ENCODE results near the gene TUBGCP6.

The TUBGCP6 gene

DNA sequence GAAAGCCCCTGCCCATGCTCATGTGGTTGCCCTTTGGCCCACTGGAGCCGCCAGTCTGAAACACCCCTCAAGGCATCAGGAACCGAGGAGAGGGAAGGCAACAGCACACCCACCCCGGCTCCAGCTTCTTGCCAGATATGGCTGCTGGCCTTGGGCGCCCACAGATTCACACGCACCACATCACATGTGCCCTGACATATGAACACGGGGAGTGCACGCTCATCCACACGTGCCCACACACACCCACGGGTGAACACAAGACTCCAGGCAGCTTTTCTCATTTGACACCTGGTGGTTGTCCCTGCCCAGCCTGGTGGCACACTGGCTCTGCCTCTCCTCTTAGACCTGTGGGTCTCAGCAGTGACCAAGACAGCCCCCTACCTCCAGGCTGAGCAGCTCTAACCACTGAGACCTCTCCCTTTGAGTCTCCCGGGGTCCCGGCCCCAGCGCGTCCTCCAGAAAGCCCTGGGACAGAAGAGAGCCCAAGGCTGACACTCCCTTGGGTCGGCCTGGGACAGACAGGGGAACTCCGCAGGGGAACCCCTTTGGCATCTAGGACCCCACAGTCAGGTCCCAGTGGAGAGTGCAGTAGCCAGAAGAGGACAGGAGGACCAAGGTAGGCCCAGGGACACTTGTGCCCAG lies 19.4 kb upstream of the TUBGCP6 start:
- no peak for DNase-seq

DNA sequence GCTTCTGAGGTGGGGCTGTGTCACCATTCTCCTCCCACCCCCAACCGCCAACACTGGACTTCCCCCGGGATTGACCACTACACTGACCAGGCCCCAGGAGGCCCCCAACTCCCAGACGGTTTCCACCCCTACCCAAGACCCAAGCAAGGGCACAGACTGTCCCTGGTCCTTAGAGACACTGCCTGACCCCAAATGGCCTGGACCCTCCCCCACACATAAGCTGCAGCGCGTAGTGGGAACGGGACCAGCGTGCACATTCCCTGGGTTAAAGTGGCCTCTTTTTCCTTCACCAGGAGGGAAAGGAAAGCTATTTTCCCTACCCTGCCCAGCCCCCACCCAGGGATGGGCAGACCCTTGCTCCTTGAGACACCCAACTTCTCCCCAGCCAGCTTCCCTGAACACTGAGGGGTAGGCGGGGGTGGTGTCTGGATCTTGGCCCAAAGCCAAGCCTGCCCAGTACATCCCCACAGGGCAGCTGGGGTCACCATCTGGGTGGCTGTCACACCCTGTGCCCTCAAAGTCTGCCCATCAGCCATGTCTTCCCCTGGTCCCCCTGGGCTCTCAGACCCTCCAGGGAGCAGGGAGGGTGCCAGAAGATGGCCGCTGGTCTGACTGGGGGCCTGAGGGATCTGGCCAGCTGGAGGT lies 18.3 kb upstream of the TUBGCP6 start:
- DNase-seq, result no peak

DNA sequence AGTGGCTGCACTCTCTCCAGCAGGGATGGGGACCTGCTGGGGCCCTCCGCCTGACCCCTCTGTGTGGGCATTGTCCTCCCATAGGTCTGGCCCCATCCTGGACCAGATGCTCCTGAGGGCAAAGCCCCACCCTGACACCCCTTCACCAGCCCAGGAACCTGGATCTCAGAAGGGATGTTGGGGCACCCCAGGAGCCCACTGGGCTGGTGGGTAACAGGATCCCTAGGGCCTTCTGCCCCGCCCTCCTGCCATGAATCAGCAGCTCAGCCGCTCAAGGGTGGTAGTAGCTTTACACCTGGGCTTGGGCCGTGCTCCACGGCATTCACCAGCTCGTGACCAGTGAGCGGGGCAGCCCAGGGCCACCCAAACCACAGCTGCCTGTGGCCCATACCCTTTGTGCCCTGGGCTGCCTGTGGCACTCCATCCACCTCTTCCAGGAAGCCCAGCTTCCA lies 17.7 kb upstream of the TUBGCP6 start:
- no peak for DNase-seq

DNA sequence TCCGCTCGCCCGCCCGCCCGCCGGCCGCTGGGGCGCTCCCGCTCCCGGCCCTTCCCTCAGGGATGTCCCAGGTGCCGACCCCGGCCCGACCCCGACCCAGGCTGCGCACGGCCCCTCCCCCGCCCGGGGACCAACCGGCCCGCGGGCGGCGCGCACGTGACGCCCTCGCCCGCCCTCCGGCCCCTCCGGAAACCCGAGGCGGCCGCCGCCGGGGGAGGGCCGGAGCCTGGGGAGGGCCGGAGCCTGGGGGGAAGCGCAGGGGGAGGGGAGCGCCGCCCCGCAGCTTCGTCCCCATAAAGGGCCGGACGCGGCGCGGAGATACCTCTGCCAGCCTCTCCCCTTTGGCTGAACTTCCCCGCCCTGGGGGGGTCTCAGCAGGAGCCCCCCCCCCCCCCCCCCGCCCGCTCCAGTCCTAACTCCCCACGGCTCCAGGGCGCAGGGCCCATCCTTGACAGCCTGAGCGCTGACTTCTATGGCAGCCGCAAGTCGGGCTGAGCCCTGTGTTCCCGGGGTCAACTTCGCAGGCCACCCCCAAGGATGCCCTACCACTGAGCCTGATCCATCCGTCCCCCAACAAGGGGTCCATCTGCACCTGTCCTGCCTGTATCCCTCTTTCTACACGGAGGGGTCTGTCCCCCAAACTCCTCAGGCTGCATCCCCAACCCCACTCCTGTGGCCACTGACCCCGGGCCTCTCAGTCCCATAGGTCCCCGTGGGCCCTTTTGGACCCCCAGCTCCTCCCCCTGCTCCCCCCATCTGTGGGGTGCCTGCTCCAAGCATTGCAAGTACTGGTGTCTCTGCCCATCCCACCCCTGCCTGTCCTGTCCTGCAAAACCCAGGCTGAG lies 17.0 kb upstream of the TUBGCP6 start, which contains the start of gene MAPK12:
Gene MAPK12 (minus strand): TSS at position 69 of the 845 bp plus-strand sequence. CDS start 174 bp downstream, outside the sequence.
- peak; percentile 57 for DNase-seq

GRCh38 chr22:50260801-50261614 lies 16.2 kb upstream of the TUBGCP6 start:
- DNase-seq, result peak; percentile 64

- peak; percentile 33 for DNase-seq
Observed at GRCh38 chr22:50260434-50260800, 15.6 kb upstream of the TUBGCP6 start.

- DNase-seq, result no peak
Observed at GRCh38 chr22:50259302-50259701, 14.5 kb upstream of the TUBGCP6 start.

- no peak for DNase-seq
Observed at GRCh38 chr22:50258361-50259292, 13.8 kb upstream of the TUBGCP6 start.

DNA sequence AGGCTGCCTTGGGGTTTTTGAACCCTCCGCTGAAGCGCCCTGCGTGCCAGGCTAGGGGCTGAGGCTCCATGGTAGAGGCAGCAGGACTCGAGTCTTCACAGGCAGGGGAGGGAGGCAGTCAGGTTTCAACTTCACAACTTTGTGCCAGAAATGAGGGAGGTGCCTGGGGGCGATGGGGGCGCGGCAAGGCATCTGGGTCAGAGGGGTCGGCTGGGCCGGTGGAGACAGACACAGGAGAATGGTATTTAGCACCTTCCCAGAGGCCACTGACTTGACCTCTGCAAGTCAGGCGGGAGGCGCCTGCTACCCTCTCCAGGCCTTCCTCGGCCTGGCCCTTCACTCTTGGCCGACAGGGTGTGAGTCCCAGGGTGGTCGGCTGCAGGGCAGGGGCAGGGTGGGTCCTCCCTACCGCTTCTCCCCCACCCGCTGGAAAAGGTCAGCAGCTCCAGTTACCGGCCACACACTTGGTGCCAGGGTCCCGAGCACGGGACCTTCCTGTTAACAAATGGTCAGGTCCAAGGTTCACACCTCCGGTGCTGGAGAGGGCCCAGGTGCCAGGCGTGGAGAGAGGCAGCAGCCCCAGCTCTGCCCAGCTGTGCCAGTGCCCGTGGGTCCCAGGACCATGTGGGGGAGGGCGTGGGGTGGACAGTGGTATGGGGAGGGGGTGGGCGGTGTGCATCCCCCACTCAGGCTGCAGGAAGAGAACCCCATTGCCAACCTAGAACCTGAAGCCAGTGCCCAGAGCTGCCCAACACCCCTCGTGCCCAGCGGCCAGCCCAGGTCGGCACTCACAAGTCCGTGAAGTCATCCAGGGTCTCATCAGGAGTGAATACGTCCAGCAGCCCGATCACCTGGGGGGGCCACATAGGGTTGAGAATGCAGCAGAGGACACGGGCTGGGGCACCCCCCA lies 12.9 kb upstream of the TUBGCP6 start:
- no peak for DNase-seq

- no peak for DNase-seq
Observed at GRCh38 chr22:50257041-50257440, 12.2 kb upstream of the TUBGCP6 start.

- no peak for DNase-seq
Observed at GRCh38 chr22:50256258-50256862, 11.5 kb upstream of the TUBGCP6 start.

DNA sequence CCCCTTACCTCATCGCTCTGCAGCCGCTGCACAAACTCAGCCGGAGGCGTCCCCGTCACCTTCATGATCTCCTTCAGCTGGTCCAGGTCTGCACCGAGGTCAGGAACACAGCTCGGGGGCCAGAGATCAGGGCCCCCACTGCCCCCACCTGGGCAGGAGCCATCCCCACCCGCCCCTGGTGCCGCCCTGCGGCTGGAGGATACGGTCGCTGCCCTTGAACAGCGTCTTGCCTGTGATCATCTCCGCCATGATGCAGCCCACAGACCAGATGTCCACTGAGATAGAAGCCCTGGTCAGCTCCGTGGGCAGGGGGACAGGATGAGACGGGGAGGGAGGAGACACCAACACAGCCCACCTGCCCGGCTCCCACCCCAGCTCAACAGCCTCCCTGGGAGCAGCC lies 10.8 kb upstream of the TUBGCP6 start:
- no peak for DNase-seq

DNA sequence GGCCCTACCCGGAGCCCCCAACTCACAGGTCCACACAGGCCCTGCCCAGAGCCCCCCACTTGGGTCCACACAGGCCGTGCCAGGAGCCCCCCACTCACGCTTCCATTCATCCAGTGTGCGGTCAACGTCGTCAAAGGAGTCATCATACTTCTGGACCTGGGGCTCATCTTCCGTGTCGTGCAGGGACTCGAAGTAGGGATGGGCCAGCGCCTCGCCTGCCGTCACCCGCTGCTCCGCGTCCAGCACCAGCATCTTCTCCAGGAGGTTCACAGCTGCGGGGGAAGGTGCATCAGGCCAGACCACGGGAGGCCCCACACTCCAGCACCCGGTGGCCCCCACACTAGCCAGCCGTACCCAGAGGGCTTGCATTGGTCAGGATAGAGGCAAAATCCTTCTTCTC lies 10.3 kb upstream of the TUBGCP6 start:
- DNase-seq, result no peak

DNA sequence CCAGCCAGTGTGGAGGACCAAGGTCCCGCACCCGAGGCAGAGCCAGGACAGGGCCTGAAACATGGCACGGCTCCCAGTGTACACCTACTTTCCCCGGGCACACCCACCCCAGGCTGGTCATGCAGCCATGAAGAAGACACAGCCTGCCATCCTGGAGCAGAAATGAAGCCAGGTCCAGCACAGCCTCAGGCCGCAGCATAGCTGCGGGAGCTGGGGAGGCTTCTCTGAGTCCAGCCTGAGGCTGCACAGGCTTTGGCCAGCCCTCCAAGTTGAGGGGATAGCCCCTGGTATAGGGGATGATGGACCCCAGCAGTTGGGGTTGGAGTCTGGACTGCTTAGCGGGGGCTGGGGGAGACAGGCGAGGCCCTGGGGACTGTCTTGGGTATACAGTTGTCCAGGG lies 9.1 kb upstream of the TUBGCP6 start:
- DNase-seq, result no peak

DNA sequence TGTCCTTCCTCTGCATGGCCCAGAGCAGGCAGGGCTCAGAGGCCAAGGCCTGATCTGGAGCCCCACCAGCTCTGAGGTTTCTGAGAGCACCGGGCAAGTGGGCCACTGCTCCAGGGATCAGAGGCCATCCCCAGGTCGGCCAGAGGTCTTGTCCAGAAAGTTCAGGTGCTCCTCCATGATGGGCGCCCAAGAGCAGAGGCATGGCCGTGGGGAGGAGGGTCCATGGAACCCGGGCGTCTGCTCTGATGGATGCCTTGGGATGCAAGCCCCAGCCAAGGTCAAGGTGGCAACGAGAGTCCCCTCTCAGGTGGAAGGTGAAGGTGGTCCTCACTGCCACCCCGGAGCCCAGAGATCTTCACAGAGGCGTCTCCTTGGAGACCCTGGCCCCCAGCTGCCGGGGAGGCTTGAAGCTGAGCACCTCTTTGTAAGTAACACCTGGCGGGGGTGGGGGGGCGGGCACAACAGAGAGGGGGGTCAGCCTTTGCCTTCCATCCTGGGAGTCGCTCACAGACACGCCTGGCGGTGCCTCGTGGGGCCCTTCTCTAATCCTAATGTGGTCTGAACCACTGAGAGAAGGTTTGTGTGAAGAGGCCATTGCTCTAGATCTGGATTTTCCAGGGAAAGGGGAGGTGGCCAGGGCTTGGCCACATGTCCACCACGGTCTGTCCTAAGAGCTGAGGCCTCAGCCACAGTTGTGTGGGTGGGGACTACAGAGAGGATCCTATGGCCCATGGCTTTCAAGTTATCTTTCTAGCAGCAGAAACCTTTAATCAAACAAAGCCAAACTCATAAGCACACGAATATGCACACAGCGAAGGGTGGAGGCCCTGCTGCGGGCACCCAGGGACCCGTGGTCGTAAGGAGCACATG lies 8.5 kb upstream of the TUBGCP6 start:
- DNase-seq, result no peak

DNA sequence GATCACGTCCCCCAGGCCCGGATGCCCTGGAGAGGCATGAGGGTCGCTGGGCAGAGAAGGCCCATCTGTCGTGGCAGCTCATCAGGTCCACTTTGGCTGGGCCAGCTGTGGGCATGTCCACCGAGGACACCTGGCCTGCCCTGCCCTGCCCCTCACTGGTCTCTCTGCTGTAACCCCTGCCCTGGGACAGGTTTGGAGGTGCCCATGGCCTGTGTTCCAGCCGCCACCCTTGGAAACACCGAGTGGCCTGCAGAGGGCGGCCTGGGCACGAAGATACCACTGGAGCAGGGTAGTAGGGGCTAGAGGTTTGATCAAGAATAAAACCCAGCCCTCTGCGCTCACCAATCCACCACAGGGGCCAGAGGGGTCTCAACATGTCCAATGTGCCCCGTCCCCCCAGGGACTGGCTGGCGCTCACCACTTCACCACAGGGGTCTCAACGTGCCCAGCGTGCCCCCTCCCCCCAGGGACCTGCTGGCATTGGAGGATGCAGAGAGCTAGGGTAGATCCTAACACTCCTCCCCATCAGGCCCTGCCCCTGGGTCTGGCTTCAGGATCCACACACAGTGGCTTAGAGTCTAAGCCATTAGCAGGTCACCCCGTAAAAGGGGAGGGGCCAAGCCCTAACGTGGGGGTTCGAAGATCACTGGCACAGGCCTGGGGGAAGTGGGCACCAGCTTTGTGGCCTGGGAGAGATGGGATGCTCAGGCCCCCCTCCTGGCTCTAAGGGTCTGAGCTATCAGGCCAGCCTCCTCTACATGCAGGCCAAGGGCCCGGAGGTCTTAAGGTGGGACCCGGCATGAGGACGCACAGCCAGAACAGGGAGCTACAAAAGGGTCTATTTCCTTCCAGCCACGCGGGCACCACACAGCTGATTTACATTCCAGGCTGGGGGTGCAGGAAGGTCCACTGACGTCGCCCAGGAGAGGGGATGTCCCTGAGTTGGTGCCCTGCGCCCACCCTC lies 7.5 kb upstream of the TUBGCP6 start:
- DNase-seq, result peak; percentile 68

DNA sequence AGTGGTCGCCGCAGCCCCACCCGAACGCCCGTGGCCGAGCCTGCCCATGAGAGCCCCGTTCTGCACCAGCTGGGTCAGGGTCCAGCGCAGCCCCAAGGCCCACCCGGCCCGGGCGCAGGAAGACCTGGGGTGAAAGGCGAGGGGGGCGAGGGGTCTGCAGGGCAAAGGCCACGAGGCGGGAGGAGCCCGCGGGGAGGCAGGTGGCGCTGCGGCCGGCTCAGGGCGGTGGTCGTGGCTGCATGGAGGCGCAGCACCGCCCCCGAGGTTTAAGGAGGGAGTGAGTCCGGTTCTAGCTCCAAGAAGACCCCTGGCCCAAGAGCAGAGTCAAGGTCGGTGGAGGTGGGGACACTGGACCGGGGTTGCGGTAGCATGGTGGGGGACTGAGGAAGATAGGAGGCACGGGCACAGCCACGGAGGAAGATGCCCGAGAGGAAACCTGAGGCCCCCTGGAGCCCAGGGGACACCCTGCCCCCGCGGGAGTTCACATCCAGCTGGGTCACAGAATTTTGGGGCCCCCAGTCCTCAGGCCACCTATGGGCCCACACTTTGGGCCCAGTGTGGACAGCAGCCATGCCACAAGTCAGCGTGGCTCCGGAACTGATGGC lies 6.8 kb upstream of the TUBGCP6 start:
- no peak for DNase-seq

All from fibroblast of skin of scalp (primary cell).